ENCODE data around the gene CFAP58. TPM values are rescaled to one million over a fixed set of nuclear protein-coding genes. Genes with fewer than 3 reads are reported as not detected.
A peak's percentile ranks its signal among the peaks of the same experiment; 100 is the strongest.

CFAP58 gene
- total RNA-seq, 2 donors from 2014 or later: 2.4 to 3.8 TPM

DNA sequence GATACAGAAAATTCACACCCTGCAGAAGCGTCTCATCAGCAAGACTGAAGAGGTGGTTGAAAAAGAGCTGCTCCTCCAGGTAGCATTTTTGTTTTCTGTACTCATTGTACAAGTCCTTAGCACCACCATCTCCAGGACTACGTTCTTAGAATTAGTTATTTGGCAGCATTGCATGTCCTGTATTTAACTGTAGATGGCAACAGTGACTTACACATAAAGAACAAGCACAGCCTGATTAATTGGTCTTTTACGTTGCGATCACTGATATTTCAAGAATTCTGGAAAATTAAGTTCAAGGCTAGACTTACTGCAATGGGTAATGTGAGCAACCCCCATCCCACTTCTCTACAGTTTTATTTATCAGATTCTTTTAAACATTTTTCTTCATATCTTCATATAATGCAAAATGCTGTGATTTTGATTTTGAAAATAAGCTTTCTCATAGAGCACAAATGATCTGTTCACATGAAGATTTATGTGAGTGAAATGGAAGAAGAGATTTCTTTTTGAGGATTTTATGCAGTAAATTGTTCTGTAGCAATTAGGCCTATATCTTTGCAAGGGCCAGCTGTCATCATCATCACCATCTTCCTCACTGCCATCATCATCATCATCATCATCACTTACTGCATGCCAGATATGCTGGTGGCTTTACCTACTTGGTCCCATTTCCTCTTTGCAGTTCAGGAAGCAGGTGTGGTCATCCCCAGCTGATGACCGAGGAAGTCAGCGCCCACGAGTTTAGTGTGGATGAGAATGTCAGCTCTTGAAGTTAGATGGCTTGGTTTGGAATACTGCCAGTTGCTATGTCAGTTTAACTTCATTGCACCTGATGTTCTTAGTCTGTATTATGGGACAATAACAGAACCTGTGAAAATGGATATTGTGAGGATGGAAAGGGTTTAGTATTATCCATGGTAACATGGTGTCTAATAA lies 53.4 kb downstream of the CFAP58 start:
- DNase-seq (no peak), ATAC-seq (peak in 1 of 2 donors; percentile 56)
- intact Hi-C loops (cut with DNase I): loop anchor here (1.0 to 5.0 kb wide), 2 partner anchors 215 kb away; no protein-coding TSS in a partner anchor

- intact Hi-C loops (cut with DNase I): loop anchor here in 1 of 2 donors (10.0 kb wide), 1 partner anchor 511 kb away; no protein-coding TSS in a partner anchor
- no peak for DNase-seq
- no peak for ATAC-seq
Measured at GRCh38 chr10:104413528-104413927, 59.9 kb downstream of the CFAP58 start.

- ATAC-seq (no peak), DNase-seq (no peak)
- intact Hi-C loops (cut with DNase I): loop anchor here in 1 of 2 donors (10.0 kb wide), 1 partner anchor 509 kb away; no protein-coding TSS in a partner anchor
Measured at GRCh38 chr10:104415526-104416165, 62.0 kb downstream of the CFAP58 start.

DNA sequence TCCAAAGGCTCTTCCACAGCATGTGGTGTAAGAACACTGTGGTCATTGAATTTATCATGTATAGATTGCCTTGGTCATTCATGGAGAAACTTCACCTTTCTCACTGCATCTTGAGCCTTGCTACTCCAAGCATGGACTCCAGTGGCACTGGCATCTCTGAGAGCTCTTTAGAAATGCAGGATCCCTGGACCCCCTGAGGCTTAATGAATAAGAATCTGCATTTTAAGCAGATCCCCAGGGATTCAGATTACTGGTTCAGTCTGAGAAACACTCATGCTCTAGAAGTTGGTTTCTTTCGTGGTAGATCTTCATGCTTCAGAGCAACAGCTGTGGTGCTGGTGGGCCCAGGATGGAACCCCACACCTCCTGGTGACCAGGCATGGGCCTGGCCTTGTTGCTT lies 63.2 kb downstream of the CFAP58 start:
- no peak for DNase-seq
- intact Hi-C loops (cut with DNase I): loop anchor here in 1 of 2 donors (10.0 kb wide), 1 partner anchor 508 kb away; no protein-coding TSS in a partner anchor
- ATAC-seq: no peak

- ATAC-seq: no peak
- intact Hi-C loops (cut with DNase I): loop anchor here in 1 of 2 donors (10.0 kb wide), 1 partner anchor 507 kb away; no protein-coding TSS in a partner anchor
- DNase-seq: no peak
Measured at GRCh38 chr10:104417637-104418292, 64.1 kb downstream of the CFAP58 start.

- DNase-seq: no peak
- intact Hi-C loops (cut with DNase I): no loop called here
- no peak for ATAC-seq
Measured at GRCh38 chr10:104424719-104425118, 71.1 kb downstream of the CFAP58 start.

DNA sequence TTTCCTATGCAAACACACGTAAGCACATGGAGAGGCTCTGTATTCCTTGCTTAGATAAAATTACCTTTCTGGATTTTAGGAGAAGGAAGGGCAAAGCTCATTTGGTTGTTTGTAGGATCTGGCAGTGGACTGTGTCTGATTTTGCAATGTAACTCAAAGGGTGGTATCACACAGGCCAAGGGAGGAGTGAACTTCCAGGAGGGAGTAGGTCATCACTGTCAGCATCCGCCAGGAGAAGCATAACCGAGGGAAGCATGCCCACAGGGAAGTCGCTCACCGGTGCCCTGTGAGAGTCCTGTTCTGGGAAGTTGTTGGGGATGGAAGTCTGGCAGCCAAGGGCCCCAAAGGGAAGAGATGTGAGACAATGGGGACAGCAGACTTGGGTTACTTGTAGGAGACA lies 74.4 kb downstream of the CFAP58 start:
- intact Hi-C loops (cut with DNase I): no loop called here
- DNase-seq: no peak
- peak in 1 of 2 donors; percentile 68 for ATAC-seq

- intact Hi-C loops (cut with DNase I): no loop called here
- DNase-seq (no peak), ATAC-seq (no peak)
Measured at GRCh38 chr10:104429846-104430245, 76.2 kb downstream of the CFAP58 start.

DNA sequence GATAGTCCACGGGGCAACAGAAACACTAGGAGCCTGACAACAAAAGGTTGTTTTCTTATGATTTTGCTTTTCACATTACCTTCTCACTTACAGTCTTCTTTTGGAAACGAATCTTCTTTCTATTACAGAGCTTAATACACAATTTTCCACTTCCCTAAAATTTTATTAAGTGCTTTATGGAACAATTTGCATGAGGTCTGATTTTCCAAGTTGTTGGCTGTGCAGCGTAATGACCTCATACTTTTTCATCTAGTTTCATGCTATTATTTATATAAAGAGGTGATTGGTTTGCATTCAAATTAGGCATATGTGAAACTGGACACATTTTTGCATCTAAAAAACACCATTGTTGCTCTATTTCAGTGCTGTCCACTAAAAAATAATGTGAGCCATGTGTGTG lies 76.7 kb downstream of the CFAP58 start:
- intact Hi-C loops (cut with DNase I): no loop called here
- no peak for DNase-seq
- no peak for ATAC-seq

DNA sequence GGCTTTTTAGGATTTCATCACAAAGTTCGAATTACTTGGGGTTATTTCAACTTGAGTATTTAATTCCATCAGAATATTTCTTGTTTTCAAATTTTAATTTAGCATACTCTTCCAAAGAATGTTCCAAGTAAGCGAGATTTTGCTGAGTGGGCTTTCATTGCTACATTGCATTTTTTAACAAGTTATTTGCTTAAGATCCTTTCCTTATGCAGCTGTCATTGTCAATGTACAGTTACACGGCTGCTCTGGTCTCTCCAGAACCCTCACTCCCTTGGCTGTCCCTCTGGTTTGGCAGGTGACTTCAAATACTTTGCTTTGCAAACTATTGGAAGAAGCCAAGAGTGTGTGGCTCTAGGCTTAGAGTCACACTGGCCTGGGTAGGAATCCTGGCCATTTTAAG lies 80.0 kb downstream of the CFAP58 start:
- no peak for ATAC-seq
- DNase-seq: no peak
- intact Hi-C loops (cut with DNase I): no loop called here

DNA sequence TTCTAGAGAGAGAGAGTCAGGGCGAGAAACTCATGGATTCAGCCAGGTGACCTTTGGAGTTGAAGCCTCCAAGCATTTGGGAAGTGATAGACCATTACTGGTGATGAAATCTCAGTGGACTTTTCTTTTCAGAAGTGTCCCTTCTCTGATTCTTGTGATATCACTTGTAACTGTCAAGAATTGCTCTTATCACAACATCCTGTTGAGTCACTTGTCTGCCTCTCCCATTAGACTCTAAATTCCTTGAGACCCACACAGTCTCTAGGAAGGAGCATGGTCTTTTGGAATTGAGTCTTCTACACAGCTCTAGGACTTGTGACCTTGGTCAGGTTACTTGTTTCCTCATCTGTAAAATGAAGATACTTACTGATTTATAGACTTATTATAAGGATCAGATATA lies 81.0 kb downstream of the CFAP58 start:
- no peak for ATAC-seq
- intact Hi-C loops (cut with DNase I): no loop called here
- DNase-seq: no peak

- DNase-seq (no peak), ATAC-seq (no peak)
- intact Hi-C loops (cut with DNase I): no loop called here
Measured at GRCh38 chr10:104435822-104436221, 82.2 kb downstream of the CFAP58 start.

GRCh38 chr10:104437226-104437625 lies 83.6 kb downstream of the CFAP58 start:
- intact Hi-C loops (cut with DNase I): no loop called here
- no peak for DNase-seq
- ATAC-seq: no peak

DNA sequence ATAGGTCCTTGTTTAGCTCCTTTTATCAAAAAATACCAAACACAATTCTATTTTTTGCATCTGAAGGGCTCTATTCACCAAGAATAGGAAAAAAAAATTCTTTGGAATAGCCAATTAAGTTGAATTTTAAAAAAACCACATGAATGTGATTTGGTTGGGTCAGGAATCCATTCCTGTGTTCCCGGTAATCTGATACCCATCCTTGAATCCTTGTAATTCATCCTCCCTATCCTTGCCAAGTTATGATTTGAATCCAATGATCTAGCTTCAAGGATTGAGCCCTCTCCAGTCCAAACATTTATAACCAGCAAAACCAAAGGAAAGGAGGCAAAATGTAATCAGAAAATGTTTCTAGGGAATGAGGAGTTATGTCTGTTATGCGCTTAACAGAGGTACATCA lies 86.6 kb downstream of the CFAP58 start:
- intact Hi-C loops (cut with DNase I): no loop called here
- DNase-seq (no peak), ATAC-seq (no peak)

GRCh38 chr10:104441329-104442000 lies 87.8 kb downstream of the CFAP58 start:
- ATAC-seq (no peak), DNase-seq (no peak)
- intact Hi-C loops (cut with DNase I): no loop called here

DNA sequence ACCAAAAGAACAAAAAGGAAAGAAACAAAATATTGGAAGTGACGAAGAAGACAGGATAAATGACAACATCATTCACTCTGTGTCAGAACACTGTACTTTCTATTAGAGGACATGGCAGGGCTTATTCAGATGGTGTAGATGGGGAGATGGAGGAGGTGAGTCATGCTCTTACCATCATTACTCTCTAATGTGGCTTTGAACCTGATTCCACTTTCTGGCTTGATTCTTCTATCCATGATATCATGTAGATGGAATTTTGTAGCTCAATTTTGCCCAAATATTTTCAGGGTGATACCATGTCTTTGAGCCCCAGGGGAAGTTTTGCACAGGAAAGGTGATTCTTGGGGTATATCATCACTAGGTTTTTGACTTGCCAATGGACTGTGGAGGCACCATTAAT lies 91.7 kb downstream of the CFAP58 start:
- intact Hi-C loops (cut with DNase I): no loop called here
- peak in 1 of 2 donors; percentile 35 for ATAC-seq
- DNase-seq: no peak

DNA sequence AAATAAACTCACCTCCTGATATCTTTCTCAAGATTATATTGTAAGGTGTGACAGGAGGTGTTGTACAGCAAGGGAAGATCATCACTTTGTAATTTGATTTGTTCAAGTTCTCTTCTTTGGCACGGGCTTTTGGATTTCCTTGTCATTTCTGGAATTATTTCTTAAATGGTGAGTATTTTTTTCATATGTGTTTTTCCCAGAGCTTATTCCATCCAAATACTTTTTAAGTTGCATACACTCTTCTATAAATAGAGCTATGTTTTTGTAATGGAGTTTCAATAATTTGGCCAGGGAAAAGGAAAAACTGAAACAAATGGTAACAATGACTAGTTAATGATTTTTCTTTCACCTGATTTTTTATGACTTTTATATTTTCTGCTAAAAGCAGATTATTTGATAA lies 92.5 kb downstream of the CFAP58 start:
- intact Hi-C loops (cut with DNase I): no loop called here
- no peak for DNase-seq
- no peak for ATAC-seq

- DNase-seq: no peak
- intact Hi-C loops (cut with DNase I): no loop called here
- ATAC-seq: no peak
Measured at GRCh38 chr10:104447331-104447730, 93.7 kb downstream of the CFAP58 start.

DNA sequence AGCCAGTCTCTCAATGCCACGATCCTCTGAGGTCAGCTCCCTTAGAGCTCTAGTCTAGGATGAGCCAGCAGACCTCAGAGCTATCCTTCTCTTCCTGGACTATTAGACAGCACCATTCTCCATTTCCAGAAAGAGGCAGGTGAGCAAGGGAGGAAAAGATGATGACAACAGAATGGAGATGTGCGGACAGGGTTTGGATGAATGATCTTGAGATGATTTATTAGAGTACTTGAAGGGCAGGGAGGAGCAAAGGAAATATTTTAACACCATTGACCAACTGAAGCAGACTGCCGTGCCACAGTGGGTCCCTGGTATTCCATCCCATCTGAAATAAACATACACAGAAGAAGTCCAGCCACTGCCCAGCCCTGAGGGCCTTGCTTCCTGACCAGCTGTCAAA lies 94.3 kb downstream of the CFAP58 start:
- intact Hi-C loops (cut with DNase I): no loop called here
- DNase-seq: no peak
- ATAC-seq: no peak

Data from left cardiac atrium (tissue), 4 donors.